Stimulated activated CD4-positive, alpha-beta T cell treated with anti-CD3 and anti-CD28 coated beads, Interleukin-12 subunit alpha, Interleukin-12 subunit beta, amount 100 ng/mL, for 4 hours (primary cell): ENCODE measurements around the gene HEXD.

ENCODE experiments used
- DNase-seq: peaks from one replicate; pipeline ENCODE4 v3.0.0-alpha.2; 2020

HEXD gene

GRCh38 chr17:82382933-82383255 is 35.3 kb upstream of the HEXD start:
- DNase-seq = no peak

- DNase-seq = no peak
These were observed 34.7 kb upstream of the HEXD start for GRCh38 chr17:82383411-82383810.

GRCh38 chr17:82384051-82384729 is 34.0 kb upstream of the HEXD start:
- DNase-seq = no peak

GRCh38 chr17:82384730-82385481 is 33.2 kb upstream of the HEXD start:
- DNase-seq = no peak

GRCh38 chr17:82385559-82386254 is 32.4 kb upstream of the HEXD start:
- no peak for DNase-seq

- DNase-seq = no peak
These were observed 31.8 kb upstream of the HEXD start for GRCh38 chr17:82386255-82386831.

GRCh38 chr17:82386881-82387704 is 31.1 kb upstream of the HEXD start:
- no peak for DNase-seq

GRCh38 chr17:82387705-82388106 is 30.4 kb upstream of the HEXD start:
- DNase-seq = no peak

GRCh38 chr17:82388223-82388921 is 29.8 kb upstream of the HEXD start:
- no peak for DNase-seq

- no peak for DNase-seq
These were observed 29.2 kb upstream of the HEXD start for GRCh38 chr17:82388922-82389283.

- no peak for DNase-seq
These were observed 28.8 kb upstream of the HEXD start for GRCh38 chr17:82389379-82389778.

- no peak for DNase-seq
These were observed 27.9 kb upstream of the HEXD start for GRCh38 chr17:82390015-82390859.

- DNase-seq = no peak
These were observed 27.2 kb upstream of the HEXD start for GRCh38 chr17:82390860-82391435.

- DNase-seq = no peak
These were observed 26.6 kb upstream of the HEXD start for GRCh38 chr17:82391496-82392066.

GRCh38 chr17:82392209-82392920 is 25.8 kb upstream of the HEXD start:
- no peak for DNase-seq

GRCh38 chr17:82392941-82393340 is 25.2 kb upstream of the HEXD start:
- no peak for DNase-seq

- no peak for DNase-seq
These were observed 23.9 kb upstream of the HEXD start for GRCh38 chr17:82394278-82394677.

GRCh38 chr17:82396601-82397435 is 21.3 kb upstream of the HEXD start:
- no peak for DNase-seq
